WTC11 (cell line): Measurements from ENCODE around the gene GH1. TPM values are rescaled to one million over a fixed set of nuclear protein-coding genes. Genes with fewer than 3 reads are reported as not detected.

Experiments used
- ATAC-seq: fragments of 200-7000 bp; cut with Tn5 transposase; 2 replicates; pipeline ENCODE4 v1.10.0; 2021; ENCODE audit warnings: mild to moderate bottlenecking, moderate library complexity
- CTCF ChIA-PET: fragments of 300-600 bp; sonication (Branson Sonifier 250); formaldehyde crosslinking; loops from one replicate; lab custom pipeline; 2021; ENCODE audit warnings: antibody characterized with exemption; lab: Charles Lee
- POLR2A ChIA-PET: fragments of 350-600 bp; sonication (Branson Sonifier 250); formaldehyde crosslinking; loops from one replicate; lab custom pipeline; 2021; ENCODE audit warnings: antibody characterized with exemption; lab: Charles Lee
- DNase-seq: peaks from one replicate; pipeline ENCODE4 v3.0.0; 2021; ENCODE audit warnings: low spot score
- H3K27ac Mint-ChIP-seq: 2 replicates; pipeline ENCODE4 v1.8.0; 2021; ENCODE audit warnings: mixed read lengths
- H3K27me3 Mint-ChIP-seq: 2 replicates; pipeline ENCODE4 v1.8.0; 2021; ENCODE audit warnings: low read depth, mild to moderate bottlenecking, moderate library complexity, mixed read lengths
- H3K36me3 Mint-ChIP-seq: 2 replicates; pipeline ENCODE4 v1.8.0; 2021; ENCODE audit warnings: mixed read lengths
- H3K4me1 Mint-ChIP-seq: 2 replicates; pipeline ENCODE4 v1.8.0; 2022; ENCODE audit warnings: mixed read lengths
- H3K4me3 Mint-ChIP-seq: 2 replicates; pipeline ENCODE4 v1.8.0; 2021; ENCODE audit warnings: mild to moderate bottlenecking, moderate library complexity, mixed read lengths
- H3K9me3 Mint-ChIP-seq: 2 replicates; pipeline ENCODE4 v1.8.0; 2021; ENCODE audit warnings: mixed read lengths
- CBFB ChIP-seq: sonication (generic); formaldehyde crosslinking; IDR thresholded peaks from 2 replicates; pipeline ENCODE4 v1.8.1; 2022; ENCODE audit warnings: mild to moderate bottlenecking, low read depth, missing genetic modification reagents
- ESRRA ChIP-seq: sonication (generic); formaldehyde crosslinking; IDR thresholded peaks from 2 replicates; pipeline ENCODE4 v1.8.1; 2022; ENCODE audit warnings: mild to moderate bottlenecking, missing genetic modification reagents, borderline replicate concordance
- ETV6 ChIP-seq: sonication (generic); formaldehyde crosslinking; IDR thresholded peaks from 2 replicates; pipeline ENCODE4 v1.8.1; 2022; ENCODE audit warnings: mild to moderate bottlenecking, missing genetic modification reagents
- FOXJ3 ChIP-seq: sonication (generic); formaldehyde crosslinking; IDR thresholded peaks from 2 replicates; pipeline ENCODE4 v1.9.0; 2021; ENCODE audit warnings: missing genetic modification reagents, mild to moderate bottlenecking, borderline replicate concordance
- FOXP1 ChIP-seq: sonication (generic); formaldehyde crosslinking; IDR thresholded peaks from 2 replicates; pipeline ENCODE4 v1.8.0; 2022; ENCODE audit warnings: missing genetic modification reagents, mild to moderate bottlenecking, moderate library complexity, borderline replicate concordance
- MAX ChIP-seq: sonication (generic); formaldehyde crosslinking; IDR thresholded peaks from 2 replicates; pipeline ENCODE4 v1.8.0; 2022; ENCODE audit warnings: mild to moderate bottlenecking, missing genetic modification reagents
- OVOL2 ChIP-seq: fragments of 250-450 bp; sonication (Bioruptor Pico); IDR thresholded peaks from 2 replicates; pipeline ENCODE4 v1.9.0; 2021; ENCODE audit warnings: mild to moderate bottlenecking, borderline replicate concordance
- RORB ChIP-seq: fragments of 250-450 bp; sonication (Bioruptor Pico); IDR thresholded peaks from 2 replicates; pipeline ENCODE4 v1.9.0; 2021; ENCODE audit warnings: mild to moderate bottlenecking
- SOX15 ChIP-seq: fragments of 250-450 bp; sonication (Bioruptor Pico); IDR thresholded peaks from 2 replicates; pipeline ENCODE4 v1.9.0; 2021; ENCODE audit warnings: mild to moderate bottlenecking
- TEAD1 ChIP-seq: sonication (generic); formaldehyde crosslinking; IDR thresholded peaks from 2 replicates; pipeline ENCODE4 v1.8.0; 2022; ENCODE audit warnings: mild to moderate bottlenecking, missing genetic modification reagents
- USF1 ChIP-seq: sonication (generic); formaldehyde crosslinking; IDR thresholded peaks from 2 replicates; pipeline ENCODE4 v1.8.0; 2022; ENCODE audit warnings: mild to moderate bottlenecking, missing genetic modification reagents
- ZMAT4 ChIP-seq: fragments of 250-450 bp; sonication (Bioruptor Pico); IDR thresholded peaks from 2 replicates; pipeline ENCODE4 v1.9.0; 2021; ENCODE audit warnings: mild to moderate bottlenecking
- ZNF317 ChIP-seq: sonication (generic); formaldehyde crosslinking; IDR thresholded peaks from 2 replicates; pipeline ENCODE4 v1.8.1; 2023; ENCODE audit warnings: low read depth, mild to moderate bottlenecking, moderate library complexity, missing genetic modification reagents, borderline replicate concordance
- total RNA-seq: library from RNA; stranded (reverse); gene quantifications from 3 replicates; pipeline ENCODE4 v1.2.3, GENCODE V29; 2021
- TF ChIP-seq, protein P1 (sequence below): fragments of 200-600 bp; IDR thresholded peaks from 2 replicates; pipeline ENCODE4 v1.8.0; 2022; ENCODE audit warnings: antibody characterized with exemption
- TF ChIP-seq, protein P2 (sequence below): sonication (generic); formaldehyde crosslinking; IDR thresholded peaks from 2 replicates; pipeline ENCODE4 v1.8.1; 2023; ENCODE audit warnings: mild to moderate bottlenecking, missing genetic modification reagents, borderline replicate concordance
- TF ChIP-seq, protein P3 (sequence below): sonication (generic); formaldehyde crosslinking; IDR thresholded peaks from 2 replicates; pipeline ENCODE4 v1.8.1; 2023; ENCODE audit warnings: mild to moderate bottlenecking, missing genetic modification reagents

GH1 gene
- total RNA-seq, 1 experiment from 2014 or later = not detected

- Mint-ChIP-seq H3K27ac (no peak overlapping the region), H3K4me3 (no peak overlapping the region), H3K9me3 (no peaks in the 10 kb centered on the region), H3K36me3 (no peaks in the 10 kb centered on the region), H3K4me1 (peaks cover 6% of the 10 kb centered on the region; the same call in 1 of the 2 replicates), H3K27me3 (no peaks in the 10 kb centered on the region)
- ChIA-PET CTCF (interaction anchor here (1.2 to 11.8 kb wide), 4 partner anchors 11 to 185 kb away, joined by 4 to 147 read pairs (median 10); partner anchors contain the start of gene GH1), POLR2A (interaction anchor here (1.0 kb wide), 1 partner anchor 13 kb away, joined by 3 read pairs; no protein-coding TSS in a partner anchor)
- 0 out of 2 replicates have a peak, but pooled peaks have one; percentile 31 for TF ChIP-seq FOXP1
- no peak for TF ChIP-seq USF1
- ATAC-seq = no peak
- DNase-seq = no peak
Observed at GRCh38 chr17:63948521-63948920, 29.9 kb upstream of the GH1 start.

GRCh38 chr17:63947711-63948330, 29.2 kb upstream of the GH1 start:
- H3K4me3 Mint-ChIP-seq = no peak overlapping the region

DNA sequence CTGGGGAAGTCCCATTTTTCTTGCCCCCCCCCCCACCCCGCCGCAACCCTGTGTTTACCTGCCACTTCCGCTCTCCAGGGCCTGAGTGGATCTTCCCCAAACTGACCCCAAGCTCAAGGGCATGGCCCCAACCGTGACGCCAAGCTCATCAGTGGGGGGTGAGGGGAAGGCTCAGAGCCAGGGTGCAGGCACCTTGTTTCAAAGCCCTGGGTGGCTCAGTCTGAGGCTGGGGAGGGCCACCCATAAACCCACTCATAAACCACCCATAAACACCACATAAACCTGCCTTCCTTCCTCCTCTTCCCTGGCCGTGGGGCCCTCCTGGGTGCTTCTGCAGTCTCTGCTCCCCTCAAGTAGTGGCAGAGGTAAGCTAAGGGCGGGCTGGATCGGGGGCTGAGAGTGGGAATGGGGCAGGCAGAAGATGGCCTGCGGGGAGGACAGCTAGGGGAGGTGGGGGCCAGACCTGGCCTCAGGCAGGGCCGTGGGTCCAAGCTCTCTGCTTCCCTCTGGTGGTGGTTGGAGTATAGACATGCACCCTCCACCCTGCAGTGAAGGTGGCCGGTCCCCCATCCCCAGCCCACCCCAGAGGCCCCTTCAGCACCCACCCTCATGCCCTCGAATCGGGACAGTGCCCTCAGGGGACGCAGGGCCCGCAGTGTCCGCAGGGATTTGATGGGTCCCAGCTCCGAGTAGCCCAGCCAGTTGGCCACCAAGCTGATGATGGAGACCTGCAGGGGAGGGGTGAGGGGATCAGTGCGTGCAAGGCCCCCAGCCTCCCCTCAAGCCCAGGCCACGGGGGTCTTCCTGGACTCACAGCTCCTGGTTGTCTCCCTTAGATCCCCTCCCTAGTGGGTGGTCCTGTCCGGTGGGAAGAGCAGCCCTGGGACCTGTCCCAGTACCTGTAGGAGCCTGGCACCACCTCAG, 28.1 kb upstream of the GH1 start:
- Mint-ChIP-seq H3K4me1 (peaks cover 6% of the 10 kb centered on the region; the same call in 1 of the 2 replicates), H3K9me3 (no peaks in the 10 kb centered on the region), H3K4me3 (no peak overlapping the region), H3K36me3 (no peaks in the 10 kb centered on the region; the same call in 1 of the 2 replicates), H3K27me3 (no peaks in the 10 kb centered on the region), H3K27ac (no peak overlapping the region)
- ChIA-PET CTCF (interaction anchor here (0.6 to 3.1 kb wide), 50 partner anchors 8 to 187 kb away, joined by 3 to 170 read pairs (median 6); partner anchors contain the start of genes CCDC47, CD79B, CSHL1 and ERN1), POLR2A (interaction anchor here (0.9 to 1.1 kb wide), 5 partner anchors 14 to 44 kb away, joined by 3 to 4 read pairs (median 3); partner anchors contain the start of genes CD79B and GH1)
- TF ChIP-seq, protein P1, sequence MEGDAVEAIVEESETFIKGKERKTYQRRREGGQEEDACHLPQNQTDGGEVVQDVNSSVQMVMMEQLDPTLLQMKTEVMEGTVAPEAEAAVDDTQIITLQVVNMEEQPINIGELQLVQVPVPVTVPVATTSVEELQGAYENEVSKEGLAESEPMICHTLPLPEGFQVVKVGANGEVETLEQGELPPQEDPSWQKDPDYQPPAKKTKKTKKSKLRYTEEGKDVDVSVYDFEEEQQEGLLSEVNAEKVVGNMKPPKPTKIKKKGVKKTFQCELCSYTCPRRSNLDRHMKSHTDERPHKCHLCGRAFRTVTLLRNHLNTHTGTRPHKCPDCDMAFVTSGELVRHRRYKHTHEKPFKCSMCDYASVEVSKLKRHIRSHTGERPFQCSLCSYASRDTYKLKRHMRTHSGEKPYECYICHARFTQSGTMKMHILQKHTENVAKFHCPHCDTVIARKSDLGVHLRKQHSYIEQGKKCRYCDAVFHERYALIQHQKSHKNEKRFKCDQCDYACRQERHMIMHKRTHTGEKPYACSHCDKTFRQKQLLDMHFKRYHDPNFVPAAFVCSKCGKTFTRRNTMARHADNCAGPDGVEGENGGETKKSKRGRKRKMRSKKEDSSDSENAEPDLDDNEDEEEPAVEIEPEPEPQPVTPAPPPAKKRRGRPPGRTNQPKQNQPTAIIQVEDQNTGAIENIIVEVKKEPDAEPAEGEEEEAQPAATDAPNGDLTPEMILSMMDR = peak; percentile 82
- no peak for TF ChIP-seq ZMAT4 (CRISPR knock-in tag)
- DNase-seq (peak; percentile 73), ATAC-seq (peak; percentile 80)

More at GRCh38 chr17:63947711-63948330, 29.2 kb upstream of the GH1 start:
- Mint-ChIP-seq H3K27me3 (no peaks in the 10 kb centered on the region), H3K4me1 (peaks cover 6% of the 10 kb centered on the region; the same call in 1 of the 2 replicates), H3K27ac (no peak overlapping the region), H3K9me3 (no peaks in the 10 kb centered on the region), H3K36me3 (no peaks in the 10 kb centered on the region)
- TF ChIP-seq FOXJ3 (CRISPR knock-in tag) (no peak), ESRRA (no peak), CBFB (CRISPR knock-in tag) (no peak), ZNF317 (CRISPR knock-in tag) (no peak), ETV6 (CRISPR knock-in tag) (no peak), SOX15 (CRISPR knock-in tag) (no peak), OVOL2 (CRISPR knock-in tag) (no peak), TEAD1 (CRISPR knock-in tag) (no peak), RORB (CRISPR knock-in tag) (no peak), MAX (CRISPR knock-in tag) (no peak)
- TF ChIP-seq, protein P2, sequence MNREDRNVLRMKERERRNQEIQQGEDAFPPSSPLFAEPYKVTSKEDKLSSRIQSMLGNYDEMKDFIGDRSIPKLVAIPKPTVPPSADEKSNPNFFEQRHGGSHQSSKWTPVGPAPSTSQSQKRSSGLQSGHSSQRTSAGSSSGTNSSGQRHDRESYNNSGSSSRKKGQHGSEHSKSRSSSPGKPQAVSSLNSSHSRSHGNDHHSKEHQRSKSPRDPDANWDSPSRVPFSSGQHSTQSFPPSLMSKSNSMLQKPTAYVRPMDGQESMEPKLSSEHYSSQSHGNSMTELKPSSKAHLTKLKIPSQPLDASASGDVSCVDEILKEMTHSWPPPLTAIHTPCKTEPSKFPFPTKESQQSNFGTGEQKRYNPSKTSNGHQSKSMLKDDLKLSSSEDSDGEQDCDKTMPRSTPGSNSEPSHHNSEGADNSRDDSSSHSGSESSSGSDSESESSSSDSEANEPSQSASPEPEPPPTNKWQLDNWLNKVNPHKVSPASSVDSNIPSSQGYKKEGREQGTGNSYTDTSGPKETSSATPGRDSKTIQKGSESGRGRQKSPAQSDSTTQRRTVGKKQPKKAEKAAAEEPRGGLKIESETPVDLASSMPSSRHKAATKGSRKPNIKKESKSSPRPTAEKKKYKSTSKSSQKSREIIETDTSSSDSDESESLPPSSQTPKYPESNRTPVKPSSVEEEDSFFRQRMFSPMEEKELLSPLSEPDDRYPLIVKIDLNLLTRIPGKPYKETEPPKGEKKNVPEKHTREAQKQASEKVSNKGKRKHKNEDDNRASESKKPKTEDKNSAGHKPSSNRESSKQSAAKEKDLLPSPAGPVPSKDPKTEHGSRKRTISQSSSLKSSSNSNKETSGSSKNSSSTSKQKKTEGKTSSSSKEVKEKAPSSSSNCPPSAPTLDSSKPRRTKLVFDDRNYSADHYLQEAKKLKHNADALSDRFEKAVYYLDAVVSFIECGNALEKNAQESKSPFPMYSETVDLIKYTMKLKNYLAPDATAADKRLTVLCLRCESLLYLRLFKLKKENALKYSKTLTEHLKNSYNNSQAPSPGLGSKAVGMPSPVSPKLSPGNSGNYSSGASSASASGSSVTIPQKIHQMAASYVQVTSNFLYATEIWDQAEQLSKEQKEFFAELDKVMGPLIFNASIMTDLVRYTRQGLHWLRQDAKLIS (CRISPR knock-in tag) = no peak
- TF ChIP-seq, protein P3, sequence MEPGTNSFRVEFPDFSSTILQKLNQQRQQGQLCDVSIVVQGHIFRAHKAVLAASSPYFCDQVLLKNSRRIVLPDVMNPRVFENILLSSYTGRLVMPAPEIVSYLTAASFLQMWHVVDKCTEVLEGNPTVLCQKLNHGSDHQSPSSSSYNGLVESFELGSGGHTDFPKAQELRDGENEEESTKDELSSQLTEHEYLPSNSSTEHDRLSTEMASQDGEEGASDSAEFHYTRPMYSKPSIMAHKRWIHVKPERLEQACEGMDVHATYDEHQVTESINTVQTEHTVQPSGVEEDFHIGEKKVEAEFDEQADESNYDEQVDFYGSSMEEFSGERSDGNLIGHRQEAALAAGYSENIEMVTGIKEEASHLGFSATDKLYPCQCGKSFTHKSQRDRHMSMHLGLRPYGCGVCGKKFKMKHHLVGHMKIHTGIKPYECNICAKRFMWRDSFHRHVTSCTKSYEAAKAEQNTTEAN (CRISPR knock-in tag) = no peak
- ChIA-PET CTCF (interaction anchor here (1.9 to 3.1 kb wide), 7 partner anchors 14 to 81 kb away, joined by 10 to 170 read pairs (median 42); partner anchors contain the start of genes CD79B, CSHL1 and GH1), POLR2A (no interaction called here)
- DNase-seq (no peak), ATAC-seq (no peak)
